ENCODE data around the gene MMP24. TPM values are rescaled to one million over a fixed set of nuclear protein-coding genes. Genes with fewer than 3 reads are reported as not detected.
A peak's percentile ranks its signal among the peaks of the same experiment; 100 is the strongest.

MMP24 gene
- total RNA-seq (2022) (0.10 TPM in 1 of 2 replicates, not detected in the other), Bru-seq, nascent RNA (percentile 10 among the genes with signal in this experiment), BruChase-seq, experiment 1, labeled RNA remaining after a 6-hour chase (percentile 6 among the genes with signal in this experiment), BruChase-seq, experiment 2, labeled RNA remaining after a 2-hour chase (percentile 4 among the genes with signal in this experiment)
- long read RNA-seq, partial matches to known transcripts, result 0 of 94 reads
- long read RNA-seq, other reads (novel, unspliced or antisense), result 94 of 94 reads

DNA sequence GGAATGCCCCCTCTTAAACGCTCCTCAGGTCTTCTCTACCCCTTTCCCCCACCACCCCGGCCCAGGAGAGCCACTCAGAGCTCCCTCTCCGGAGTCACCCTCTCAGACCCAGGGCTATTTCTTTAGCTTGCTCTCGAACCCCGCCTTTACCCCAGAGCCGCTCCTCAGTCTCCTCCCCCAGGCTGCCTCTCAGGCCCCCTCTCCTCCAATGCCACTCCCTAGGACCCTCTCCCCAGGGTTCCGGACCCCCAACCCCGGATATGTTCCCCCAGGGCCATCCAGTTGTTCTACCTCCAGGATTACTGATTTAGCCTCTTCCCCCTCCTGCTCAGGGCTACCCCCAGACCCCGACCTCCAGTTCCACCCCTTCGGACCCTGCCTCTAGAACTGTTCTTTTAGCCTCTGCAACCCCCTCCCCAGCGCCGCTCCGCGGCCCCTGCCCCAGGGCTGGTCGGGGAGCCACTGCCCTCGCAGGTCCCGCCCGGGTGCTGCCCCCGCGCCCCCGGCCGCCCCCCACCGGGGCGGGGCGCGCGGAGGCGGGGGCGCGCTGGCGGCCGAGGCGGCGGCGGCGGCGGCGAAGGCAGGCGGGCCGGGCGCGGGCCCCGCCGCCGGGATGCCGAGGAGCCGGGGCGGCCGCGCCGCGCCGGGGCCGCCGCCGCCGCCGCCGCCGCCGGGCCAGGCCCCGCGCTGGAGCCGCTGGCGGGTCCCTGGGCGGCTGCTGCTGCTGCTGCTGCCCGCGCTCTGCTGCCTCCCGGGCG, at the start of gene MMP24:
TSS of gene MMP24 (plus strand) at position 565 of the 758 bp plus-strand sequence. CDS start at position 614, 49 bp downstream.
- CTCF ChIA-PET, result interaction anchor here (0.6 to 3.1 kb wide), 3 partner anchors 18 to 156 kb away, joined by 3 to 11 read pairs (median 3); no protein-coding TSS in a partner anchor
- no peak for DNase-seq (ENCODE audit: unreplicated experiment)
- Mint-ChIP-seq H3K27ac (ENCODE audit: low read depth, unreplicated experiment) (no peak within 1 kb of the TSS), H3K9me3 (ENCODE audit: unreplicated experiment) (no peaks in the 10 kb centered on the region), H3K27me3 (ENCODE audit: insufficient read depth, unreplicated experiment) (peaks cover 61% of the 10 kb centered on the region), H3K36me3 (ENCODE audit: insufficient read depth, unreplicated experiment) (peaks cover 4% of the 10 kb centered on the region), H3K4me1 (ENCODE audit: insufficient read depth, unreplicated experiment) (no peaks in the 10 kb centered on the region), H3K4me3 (ENCODE audit: unreplicated experiment) (peak within 1 kb of the TSS; percentile 54)
- TF ChIP-seq, protein P1, sequence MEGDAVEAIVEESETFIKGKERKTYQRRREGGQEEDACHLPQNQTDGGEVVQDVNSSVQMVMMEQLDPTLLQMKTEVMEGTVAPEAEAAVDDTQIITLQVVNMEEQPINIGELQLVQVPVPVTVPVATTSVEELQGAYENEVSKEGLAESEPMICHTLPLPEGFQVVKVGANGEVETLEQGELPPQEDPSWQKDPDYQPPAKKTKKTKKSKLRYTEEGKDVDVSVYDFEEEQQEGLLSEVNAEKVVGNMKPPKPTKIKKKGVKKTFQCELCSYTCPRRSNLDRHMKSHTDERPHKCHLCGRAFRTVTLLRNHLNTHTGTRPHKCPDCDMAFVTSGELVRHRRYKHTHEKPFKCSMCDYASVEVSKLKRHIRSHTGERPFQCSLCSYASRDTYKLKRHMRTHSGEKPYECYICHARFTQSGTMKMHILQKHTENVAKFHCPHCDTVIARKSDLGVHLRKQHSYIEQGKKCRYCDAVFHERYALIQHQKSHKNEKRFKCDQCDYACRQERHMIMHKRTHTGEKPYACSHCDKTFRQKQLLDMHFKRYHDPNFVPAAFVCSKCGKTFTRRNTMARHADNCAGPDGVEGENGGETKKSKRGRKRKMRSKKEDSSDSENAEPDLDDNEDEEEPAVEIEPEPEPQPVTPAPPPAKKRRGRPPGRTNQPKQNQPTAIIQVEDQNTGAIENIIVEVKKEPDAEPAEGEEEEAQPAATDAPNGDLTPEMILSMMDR (IDR thresholded peaks at IDR 0.05; ENCODE audit: unreplicated experiment), result no peak
- intact Hi-C loops (cut with micrococcal nuclease), result no loop called here
- BruUV-seq (replicated peaks), result no TSS peak
- POLR2A ChIA-PET, result no interaction called here

DNA sequence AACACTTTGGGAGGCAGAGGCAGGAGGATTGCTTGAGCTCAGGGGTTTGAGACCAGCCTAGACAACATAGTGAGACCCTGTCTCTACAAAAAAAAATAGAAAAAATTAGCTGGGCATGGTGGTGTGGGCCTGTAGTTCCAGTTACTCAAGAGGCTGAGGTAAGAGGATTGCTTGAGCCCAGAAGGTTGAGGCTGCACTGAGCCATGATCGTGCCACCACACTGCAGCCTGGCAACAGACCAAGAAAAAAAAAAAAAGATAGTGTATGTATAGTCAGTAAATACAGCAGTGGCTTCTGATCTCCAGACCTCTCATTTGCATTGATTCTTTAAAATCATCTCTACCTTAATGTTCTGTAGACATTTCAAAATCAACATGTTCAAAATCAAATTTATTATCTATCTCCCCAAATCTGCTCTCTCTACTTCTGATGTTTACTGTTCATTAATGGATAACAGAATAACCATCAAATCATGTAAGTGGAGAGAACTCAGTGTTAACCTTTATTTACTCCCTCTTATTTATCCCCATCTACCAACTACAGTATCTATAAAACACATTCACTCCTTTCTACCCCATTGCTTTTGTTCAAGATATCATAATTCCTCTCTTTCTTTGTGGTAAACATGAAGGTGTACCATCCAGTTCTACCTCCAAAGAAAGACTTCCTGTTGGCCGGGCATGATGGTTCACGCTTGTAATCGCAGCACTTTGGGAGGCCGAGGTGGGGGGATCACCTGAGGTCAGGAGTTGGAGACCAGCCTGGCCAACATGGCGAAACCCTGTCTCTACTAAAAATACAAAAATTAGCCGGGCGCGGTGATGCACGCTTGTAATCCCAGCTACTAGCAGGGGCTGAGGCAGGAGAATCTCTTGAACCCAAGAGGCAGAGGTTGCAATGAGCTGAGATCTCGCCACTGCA, 46.9 kb upstream of the MMP24 start:
- Mint-ChIP-seq H3K4me3 (ENCODE audit: unreplicated experiment) (no peak overlapping the region), H3K9me3 (ENCODE audit: unreplicated experiment) (no peaks in the 10 kb centered on the region), H3K36me3 (ENCODE audit: insufficient read depth, unreplicated experiment) (peaks cover 5% of the 10 kb centered on the region), H3K27ac (ENCODE audit: low read depth, unreplicated experiment) (no peak overlapping the region), H3K4me1 (ENCODE audit: insufficient read depth, unreplicated experiment) (no peaks in the 10 kb centered on the region), H3K27me3 (ENCODE audit: insufficient read depth, unreplicated experiment) (no peaks in the 10 kb centered on the region)
- no TSS peak for BruUV-seq (replicated peaks)
- no peak for DNase-seq (ENCODE audit: unreplicated experiment)
- CTCF ChIA-PET, result interaction anchor here (0.6 to 1.0 kb wide), 3 partner anchors 35 to 77 kb away, joined by 3 read pairs; no protein-coding TSS in a partner anchor
- POLR2A ChIA-PET, result interaction anchor here (0.6 to 1.2 kb wide), 3 partner anchors 27 to 35 kb away, joined by 3 to 4 read pairs (median 3); partner anchors contain the start of gene EDEM2
- intact Hi-C loops (cut with micrococcal nuclease), result no loop called here
- TF ChIP-seq, protein P1 (IDR thresholded peaks at IDR 0.05; ENCODE audit: unreplicated experiment), result no peak

DNA sequence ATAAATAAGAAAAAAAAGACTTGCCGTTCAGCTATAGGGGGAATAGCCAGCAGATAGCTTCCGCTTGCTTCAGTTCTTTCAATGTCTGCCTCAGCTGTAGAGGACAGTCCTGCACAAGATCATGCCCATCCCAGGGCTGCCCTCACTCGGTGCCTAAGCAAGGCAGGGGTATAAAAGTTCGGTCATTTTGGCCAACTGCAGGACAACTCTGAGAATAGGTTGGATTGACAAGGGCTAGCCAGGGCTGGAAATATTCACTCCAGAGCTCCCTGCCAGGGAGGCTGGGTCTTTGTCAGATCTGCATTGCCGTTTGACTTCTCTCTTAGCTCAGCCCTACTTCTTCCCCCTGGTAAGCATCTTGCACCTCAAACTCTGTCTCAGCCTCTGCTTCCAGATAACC, 46.2 kb upstream of the MMP24 start:
- DNase-seq (ENCODE audit: unreplicated experiment), result no peak
- peaks cover 5% of the 10 kb centered on the region for H3K36me3 Mint-ChIP-seq (ENCODE audit: insufficient read depth, unreplicated experiment)
- TF ChIP-seq, protein P1 (IDR thresholded peaks at IDR 0.05; ENCODE audit: unreplicated experiment), result no peak
- no peaks in the 10 kb centered on the region for H3K27me3 Mint-ChIP-seq (ENCODE audit: insufficient read depth, unreplicated experiment)
- ChIA-PET CTCF (interaction anchor here (0.6 to 1.0 kb wide), 2 partner anchors 35 to 76 kb away, joined by 3 read pairs; no protein-coding TSS in a partner anchor), POLR2A (interaction anchor here (0.7 kb wide), 1 partner anchor 34 kb away, joined by 3 read pairs; no protein-coding TSS in a partner anchor)
- H3K9me3 Mint-ChIP-seq (ENCODE audit: unreplicated experiment), result no peaks in the 10 kb centered on the region
- intact Hi-C loops (cut with micrococcal nuclease), result no loop called here
- H3K27ac Mint-ChIP-seq (ENCODE audit: low read depth, unreplicated experiment), result no peak overlapping the region
- no peak overlapping the region for H3K4me3 Mint-ChIP-seq (ENCODE audit: unreplicated experiment)
- H3K4me1 Mint-ChIP-seq (ENCODE audit: insufficient read depth, unreplicated experiment), result no peaks in the 10 kb centered on the region
- no TSS peak for BruUV-seq (replicated peaks)
